DMS153 treated with DMSO at 0.1 percent for 48 hours (cell line): ENCODE measurements around the gene COL5A1.

Experiments used
- DNase-seq: peaks from one replicate; lab custom pipeline; 2025; ENCODE audit not compliant: unreplicated experiment; lab: John Stamatoyannopoulos, UW

COL5A1 gene

GRCh38 chr9:134809826-134810225 is 168.2 kb downstream of the COL5A1 start:
- no peak for DNase-seq

- no peak for DNase-seq
Observed at GRCh38 chr9:134811079-134811672, 169.6 kb downstream of the COL5A1 start.

- no peak for DNase-seq
Observed at GRCh38 chr9:134811673-134812342, 170.2 kb downstream of the COL5A1 start.

- no peak for DNase-seq
Observed at GRCh38 chr9:134812343-134812673, 170.7 kb downstream of the COL5A1 start.

GRCh38 chr9:134813841-134814240 is 172.2 kb downstream of the COL5A1 start:
- no peak for DNase-seq

- DNase-seq, result no peak
Observed at GRCh38 chr9:134814598-134815215, 173.1 kb downstream of the COL5A1 start.

- no peak for DNase-seq
Observed at GRCh38 chr9:134815435-134816214, 174.0 kb downstream of the COL5A1 start.

GRCh38 chr9:134816264-134816663 is 174.7 kb downstream of the COL5A1 start:
- DNase-seq, result no peak

GRCh38 chr9:134818000-134818568 is 176.5 kb downstream of the COL5A1 start:
- DNase-seq, result no peak

GRCh38 chr9:134818591-134818990 is 177.0 kb downstream of the COL5A1 start:
- no peak for DNase-seq

- DNase-seq, result no peak
Observed at GRCh38 chr9:134820901-134821300, 179.3 kb downstream of the COL5A1 start.

- DNase-seq, result no peak
Observed at GRCh38 chr9:134822541-134822940, 180.9 kb downstream of the COL5A1 start.

- no peak for DNase-seq
Observed at GRCh38 chr9:134823623-134824022, 182.0 kb downstream of the COL5A1 start.

GRCh38 chr9:134824583-134824982 is 183.0 kb downstream of the COL5A1 start:
- DNase-seq, result no peak

- DNase-seq, result no peak
Observed at GRCh38 chr9:134825025-134825424, 183.4 kb downstream of the COL5A1 start.

GRCh38 chr9:134826336-134827285 is 185.0 kb downstream of the COL5A1 start:
- DNase-seq, result no peak

GRCh38 chr9:134827559-134827958 is 186.0 kb downstream of the COL5A1 start:
- no peak for DNase-seq

- no peak for DNase-seq
Observed at GRCh38 chr9:134827993-134828392, 186.4 kb downstream of the COL5A1 start.

GRCh38 chr9:134828892-134829291 is 187.3 kb downstream of the COL5A1 start:
- DNase-seq, result no peak

- DNase-seq, result no peak
Observed at GRCh38 chr9:134829356-134829937, 187.8 kb downstream of the COL5A1 start.
